Trophoblast cell (in vitro differentiated cells and primary cell): ENCODE measurements around the gene NANOS3.

ENCODE experiments used
- DNase-seq, 2 donors: peaks; one replicate each; pipeline ENCODE4 v3.0.0-alpha.2; 2016
- H2AFZ ChIP-seq: 2 replicates; pipeline ENCODE4 v1.6.1; 2013; ENCODE audit warnings: low read length, moderate library complexity, mild to moderate bottlenecking; ENCODE audit not compliant: insufficient read depth, poor library complexity
- H2AK5ac ChIP-seq: 2 replicates; pipeline ENCODE4 v1.6.1; 2013; ENCODE audit warnings: mild to moderate bottlenecking, low read length
- H2BK120ac ChIP-seq: 2 replicates; pipeline ENCODE4 v1.6.1; 2013; ENCODE audit warnings: low read length, mild to moderate bottlenecking, moderate library complexity; ENCODE audit not compliant: insufficient read depth, poor library complexity
- H2BK12ac ChIP-seq: 2 replicates; pipeline ENCODE4 v1.6.1; 2013; ENCODE audit warnings: mild to moderate bottlenecking, low read length, moderate library complexity
- H2BK5ac ChIP-seq: 2 replicates; pipeline ENCODE4 v1.6.1; 2013; ENCODE audit warnings: low read length, low read depth, moderate library complexity, mild to moderate bottlenecking; ENCODE audit not compliant: poor library complexity
- H3K14ac ChIP-seq: 2 replicates; pipeline ENCODE4 v1.6.1; 2013; ENCODE audit warnings: mild to moderate bottlenecking, low read length
- H3K18ac ChIP-seq: 2 replicates; pipeline ENCODE4 v1.6.1; 2013; ENCODE audit warnings: mild to moderate bottlenecking, low read length
- H3K23ac ChIP-seq: 2 replicates; pipeline ENCODE4 v1.6.1; 2013; ENCODE audit warnings: low read length
- H3K27ac ChIP-seq: 2 replicates; pipeline ENCODE4 v1.5.1; 2013; ENCODE audit warnings: low read depth, mild to moderate bottlenecking, inconsistent platforms, low read length, moderate library complexity
- H3K27me3 ChIP-seq: 2 replicates; pipeline ENCODE4 v1.6.1; 2013; ENCODE audit warnings: inconsistent platforms, mild to moderate bottlenecking, low read length, moderate library complexity; ENCODE audit not compliant: insufficient read depth
- H3K36me3 ChIP-seq, 2 experiments: 1 replicate in 1 of 2; 2 replicates in 1 of 2; pipeline ENCODE4 v1.6.1; 2013; ENCODE audit warnings: low read length in 2 of 2, mild to moderate bottlenecking in 2 of 2, moderate library complexity in 1 of 2; ENCODE audit not compliant: insufficient read depth in 2 of 2, control insufficient read depth in 1 of 2
- H3K4ac ChIP-seq: 2 replicates; pipeline ENCODE4 v1.6.1; 2013; ENCODE audit warnings: low read depth, mild to moderate bottlenecking, low read length, moderate library complexity
- H3K4me1 ChIP-seq, 2 experiments: 1 replicate in 1 of 2; 2 replicates in 1 of 2; pipeline ENCODE4 v1.6.1; 2013; ENCODE audit warnings: low read length in 2 of 2, mild to moderate bottlenecking in 2 of 2, moderate library complexity in 1 of 2; ENCODE audit not compliant: insufficient read depth in 2 of 2, control insufficient read depth in 1 of 2
- H3K4me2 ChIP-seq: 2 replicates; pipeline ENCODE4 v1.6.1; 2013; ENCODE audit warnings: inconsistent platforms, mild to moderate bottlenecking, low read length, moderate library complexity
- H3K4me3 ChIP-seq: 2 replicates; pipeline ENCODE4 v1.5.1; 2013; ENCODE audit warnings: mild to moderate bottlenecking, low read depth, low read length, inconsistent platforms
- H3K79me1 ChIP-seq: one replicate; pipeline ENCODE4 v1.6.1; 2013; ENCODE audit warnings: low read length
- H3K79me2 ChIP-seq: 2 replicates; pipeline ENCODE4 v1.6.1; 2013; ENCODE audit warnings: low read length, mild to moderate bottlenecking; ENCODE audit not compliant: control insufficient read depth, insufficient read depth, poor library complexity
- H3K9ac ChIP-seq: 2 replicates; pipeline ENCODE4 v1.6.1; 2013; ENCODE audit warnings: mild to moderate bottlenecking, low read length
- H3K9me3 ChIP-seq: 2 replicates; pipeline ENCODE4 v1.6.1; 2013; ENCODE audit warnings: low read depth, mild to moderate bottlenecking, control low read depth, inconsistent platforms, low read length; ENCODE audit not compliant: insufficient read depth
- H4K12ac ChIP-seq: 2 replicates; pipeline ENCODE4 v1.6.1; 2013; ENCODE audit warnings: low read depth, mild to moderate bottlenecking, low read length, moderate library complexity
- H4K8ac ChIP-seq: 2 replicates; pipeline ENCODE4 v1.6.1; 2013; ENCODE audit warnings: low read depth, mild to moderate bottlenecking, low read length, moderate library complexity
- H4K91ac ChIP-seq: one replicate; pipeline ENCODE4 v1.6.1; 2013; ENCODE audit warnings: low read depth, mild to moderate bottlenecking, low read length, moderate library complexity
- WGBS: extraction: QIAGEN DNeasy Blood & Tissue Kit; methylation state at CpG from one replicate; pipeline ENCODE4 v1.1.7; 2013; ENCODE audit warnings: missing lambda C conversion rate; ENCODE audit not compliant: insufficient read length, insufficient coverage; ENCODE audit errors: extremely low coverage; 5-methylcytosine and 5-hydroxymethylcytosine counted together

NANOS3 gene

GRCh38 chr19:13831537-13832467 is 45.1 kb upstream of the NANOS3 start:
- Histone ChIP-seq H3K79me1 (peaks cover 8% of the 10 kb centered on the region), H2AFZ (no peak overlapping the region), H4K91ac (no peak overlapping the region), H3K79me2 (peaks cover 4% of the 10 kb centered on the region), H3K9me3 (peaks cover 2% of the 10 kb centered on the region), H2BK120ac (no peak overlapping the region), H2BK12ac (no peak overlapping the region), H3K4ac (no peak overlapping the region), H3K23ac (no peak overlapping the region), H3K4me3 (no peak overlapping the region), H2AK5ac (no peak overlapping the region), H3K9ac (no peak overlapping the region), H3K27ac (no peak overlapping the region), H3K14ac (no peak overlapping the region), H3K27me3 (no peaks in the 10 kb centered on the region), H3K4me2 (no peak overlapping the region), H2BK5ac (no peak overlapping the region), H4K12ac (no peak overlapping the region), H3K36me3 (peaks cover 42 to 49% of the 10 kb centered on the region in 2 experiments), H3K18ac (no peak overlapping the region), H3K4me1 (peaks cover 8 to 22% of the 10 kb centered on the region in 2 experiments), H4K8ac (no peak overlapping the region)
- no CpG with 5 or more reads among the region's 22 CpGs for WGBS
- peak; percentile 64 to 73 for DNase-seq

GRCh38 chr19:13833330-13834243 is 43.3 kb upstream of the NANOS3 start:
- peak overlapping the region; percentile 81 for H4K8ac ChIP-seq
- peak overlapping the region; percentile 14 for H2BK12ac ChIP-seq
- H3K9me3 ChIP-seq: peaks cover 2% of the 10 kb centered on the region
- peak overlapping the region; percentile 81 for H2AFZ ChIP-seq
- no peak overlapping the region for H3K23ac ChIP-seq
- H3K4me3 ChIP-seq: peak overlapping the region; percentile 23
- no peak overlapping the region for H2BK5ac ChIP-seq
- H2AK5ac ChIP-seq: peak overlapping the region; percentile 63
- H3K14ac ChIP-seq: no peak overlapping the region
- H3K4me1 ChIP-seq: peaks cover 11 to 26% of the 10 kb centered on the region in 2 experiments
- H3K27ac ChIP-seq: peak overlapping the region; percentile 72
- no peaks in the 10 kb centered on the region for H3K27me3 ChIP-seq
- peaks cover 8% of the 10 kb centered on the region for H3K79me1 ChIP-seq
- H3K18ac ChIP-seq: peak overlapping the region; percentile 78
- H3K4me2 ChIP-seq: peak overlapping the region; percentile 63
- H3K4ac ChIP-seq: peak overlapping the region; percentile 49
- no CpG with 5 or more reads among the region's 59 CpGs for WGBS
- peaks cover 52 to 56% of the 10 kb centered on the region in 2 experiments for H3K36me3 ChIP-seq
- peaks cover 9% of the 10 kb centered on the region for H3K79me2 ChIP-seq
- H4K12ac ChIP-seq: peak overlapping the region; percentile 67
- peak overlapping the region; percentile 45 for H2BK120ac ChIP-seq
- H4K91ac ChIP-seq: peak overlapping the region; percentile 10
- DNase-seq: peak; percentile 96 to 97
- peak overlapping the region; percentile 65 for H3K9ac ChIP-seq

GRCh38 chr19:13834244-13835069 is 42.5 kb upstream of the NANOS3 start:
- H2BK120ac ChIP-seq: no peak overlapping the region
- H3K9ac ChIP-seq: peak overlapping the region; percentile 59
- peaks cover 10% of the 10 kb centered on the region for H3K79me1 ChIP-seq
- H2BK12ac ChIP-seq: no peak overlapping the region
- H3K27me3 ChIP-seq: no peaks in the 10 kb centered on the region
- no peak overlapping the region for H3K18ac ChIP-seq
- peak overlapping the region; percentile 1 for H4K8ac ChIP-seq
- H3K4me3 ChIP-seq: no peak overlapping the region
- H3K9me3 ChIP-seq: peaks cover 2% of the 10 kb centered on the region
- no peak overlapping the region for H2AFZ ChIP-seq
- no peak overlapping the region for H2BK5ac ChIP-seq
- WGBS: no CpG with 5 or more reads among the region's 14 CpGs
- H3K4me1 ChIP-seq: peaks cover 19 to 34% of the 10 kb centered on the region in 2 experiments
- no peak overlapping the region for H3K23ac ChIP-seq
- H2AK5ac ChIP-seq: no peak overlapping the region
- H3K4me2 ChIP-seq: peak overlapping the region; percentile 63
- no peak overlapping the region for H4K12ac ChIP-seq
- no peak overlapping the region for H3K4ac ChIP-seq
- H3K36me3 ChIP-seq: peaks cover 60 to 63% of the 10 kb centered on the region in 2 experiments
- H3K27ac ChIP-seq: no peak overlapping the region
- no peak overlapping the region for H4K91ac ChIP-seq
- H3K14ac ChIP-seq: no peak overlapping the region
- H3K79me2 ChIP-seq: peaks cover 17% of the 10 kb centered on the region
- DNase-seq: peak; percentile 95 to 96
